Glutamatergic neuron (in vitro differentiated cells): Measurements from ENCODE around the gene MSI2. TPM values are rescaled to one million over a fixed set of nuclear protein-coding genes. Genes with fewer than 3 reads are reported as not detected.

Source experiments
- DNase-seq: peaks from one replicate; pipeline ENCODE4 v3.0.0; 2022
- H3K27ac Mint-ChIP-seq: one replicate; pipeline ENCODE4 v1.8.0; 2020; ENCODE audit warnings: mild to moderate bottlenecking, mixed read lengths, inconsistent platforms; ENCODE audit not compliant: unreplicated experiment
- H3K27me3 Mint-ChIP-seq: one replicate; pipeline ENCODE4 v1.8.0; 2020; ENCODE audit warnings: mild to moderate bottlenecking, moderate library complexity, mixed read lengths, inconsistent platforms; ENCODE audit not compliant: unreplicated experiment
- H3K36me3 Mint-ChIP-seq: one replicate; pipeline ENCODE4 v1.8.0; 2020; ENCODE audit warnings: mild to moderate bottlenecking, mixed read lengths, inconsistent platforms; ENCODE audit not compliant: unreplicated experiment
- H3K4me1 Mint-ChIP-seq: one replicate; pipeline ENCODE4 v1.8.0; 2020; ENCODE audit warnings: mild to moderate bottlenecking, low read depth, mixed read lengths, inconsistent platforms; ENCODE audit not compliant: unreplicated experiment
- H3K4me3 Mint-ChIP-seq: one replicate; pipeline ENCODE4 v1.8.0; 2020; ENCODE audit warnings: mild to moderate bottlenecking, mixed read lengths, inconsistent platforms; ENCODE audit not compliant: unreplicated experiment
- H3K9me3 Mint-ChIP-seq: one replicate; pipeline ENCODE4 v1.8.0; 2020; ENCODE audit warnings: mild to moderate bottlenecking, moderate library complexity, mixed read lengths, inconsistent platforms; ENCODE audit not compliant: unreplicated experiment
- total RNA-seq: library from RNA; stranded (reverse); fragmentation: NEBNext Ultra II Directional; extraction: Animal tissue kit (Norgen Biotek cat#: 25700); gene quantifications from one replicate; pipeline ENCODE4 v1.2.1, GENCODE V29; 2021; ENCODE audit not compliant: unreplicated experiment
- TF ChIP-seq, protein P1 (sequence below): fragments of 200-600 bp; sonication (generic); IDR thresholded peaks from one replicate; pipeline ENCODE4 v1.5.0; 2021; ENCODE audit not compliant: partially characterized antibody, unreplicated experiment

MSI2 gene
- total RNA-seq, 1 donor from 2014 or later = 141 TPM

DNA sequence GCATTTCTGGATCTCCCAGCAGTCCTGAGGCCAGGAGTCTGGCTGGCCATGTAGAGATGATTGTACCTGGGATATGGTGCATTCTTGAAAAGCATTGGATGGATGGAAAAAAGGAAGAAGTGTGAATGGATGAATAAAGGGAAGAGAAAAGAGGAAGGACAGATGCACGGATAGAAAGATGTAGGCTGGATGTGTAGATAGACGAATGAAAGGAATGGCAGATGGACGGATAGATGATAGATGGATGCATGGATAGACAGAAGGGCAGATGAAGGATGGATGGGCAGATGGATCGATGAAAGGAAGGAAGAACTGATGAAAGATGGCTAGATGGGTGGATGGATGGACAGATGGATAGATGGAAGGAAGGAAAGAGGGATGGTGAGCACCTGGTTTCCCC, 210.9 kb downstream of the MSI2 start:
- no peak for DNase-seq
- peaks cover 44% of the 10 kb centered on the region for H3K4me1 Mint-ChIP-seq
- H3K27me3 Mint-ChIP-seq = peaks cover 8% of the 10 kb centered on the region
- TF ChIP-seq, protein P1, sequence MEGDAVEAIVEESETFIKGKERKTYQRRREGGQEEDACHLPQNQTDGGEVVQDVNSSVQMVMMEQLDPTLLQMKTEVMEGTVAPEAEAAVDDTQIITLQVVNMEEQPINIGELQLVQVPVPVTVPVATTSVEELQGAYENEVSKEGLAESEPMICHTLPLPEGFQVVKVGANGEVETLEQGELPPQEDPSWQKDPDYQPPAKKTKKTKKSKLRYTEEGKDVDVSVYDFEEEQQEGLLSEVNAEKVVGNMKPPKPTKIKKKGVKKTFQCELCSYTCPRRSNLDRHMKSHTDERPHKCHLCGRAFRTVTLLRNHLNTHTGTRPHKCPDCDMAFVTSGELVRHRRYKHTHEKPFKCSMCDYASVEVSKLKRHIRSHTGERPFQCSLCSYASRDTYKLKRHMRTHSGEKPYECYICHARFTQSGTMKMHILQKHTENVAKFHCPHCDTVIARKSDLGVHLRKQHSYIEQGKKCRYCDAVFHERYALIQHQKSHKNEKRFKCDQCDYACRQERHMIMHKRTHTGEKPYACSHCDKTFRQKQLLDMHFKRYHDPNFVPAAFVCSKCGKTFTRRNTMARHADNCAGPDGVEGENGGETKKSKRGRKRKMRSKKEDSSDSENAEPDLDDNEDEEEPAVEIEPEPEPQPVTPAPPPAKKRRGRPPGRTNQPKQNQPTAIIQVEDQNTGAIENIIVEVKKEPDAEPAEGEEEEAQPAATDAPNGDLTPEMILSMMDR = no peak
- H3K27ac Mint-ChIP-seq = peak overlapping the region; percentile 45
- peak overlapping the region; percentile 35 for H3K4me3 Mint-ChIP-seq
- H3K9me3 Mint-ChIP-seq = peaks cover 4% of the 10 kb centered on the region
- no peaks in the 10 kb centered on the region for H3K36me3 Mint-ChIP-seq

DNA sequence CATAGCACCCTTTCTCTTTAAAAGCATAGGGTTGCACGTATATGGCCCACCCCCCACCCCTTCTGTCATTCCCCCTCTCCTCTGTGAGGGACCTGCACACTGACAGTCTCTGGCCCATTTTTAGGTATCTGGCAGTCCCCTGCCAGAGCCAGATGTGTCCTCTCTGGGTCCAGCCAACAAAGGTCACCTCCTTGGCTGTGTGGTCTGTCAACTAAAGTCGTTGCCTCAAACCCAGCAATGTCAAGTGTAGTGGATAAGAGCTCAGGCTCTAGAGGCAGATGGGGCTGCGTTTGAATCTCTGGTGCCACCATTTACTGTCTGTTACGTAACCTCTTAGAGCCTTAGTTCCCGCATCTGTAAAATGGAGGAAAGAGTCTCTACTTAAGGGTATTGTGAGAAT, 211.5 kb downstream of the MSI2 start:
- H3K36me3 Mint-ChIP-seq = no peaks in the 10 kb centered on the region
- DNase-seq = no peak
- peaks cover 46% of the 10 kb centered on the region for H3K4me1 Mint-ChIP-seq
- H3K27me3 Mint-ChIP-seq = peaks cover 8% of the 10 kb centered on the region
- TF ChIP-seq, protein P1 = no peak
- H3K9me3 Mint-ChIP-seq = peaks cover 7% of the 10 kb centered on the region
- H3K4me3 Mint-ChIP-seq = no peak overlapping the region
- H3K27ac Mint-ChIP-seq = no peak overlapping the region

DNA sequence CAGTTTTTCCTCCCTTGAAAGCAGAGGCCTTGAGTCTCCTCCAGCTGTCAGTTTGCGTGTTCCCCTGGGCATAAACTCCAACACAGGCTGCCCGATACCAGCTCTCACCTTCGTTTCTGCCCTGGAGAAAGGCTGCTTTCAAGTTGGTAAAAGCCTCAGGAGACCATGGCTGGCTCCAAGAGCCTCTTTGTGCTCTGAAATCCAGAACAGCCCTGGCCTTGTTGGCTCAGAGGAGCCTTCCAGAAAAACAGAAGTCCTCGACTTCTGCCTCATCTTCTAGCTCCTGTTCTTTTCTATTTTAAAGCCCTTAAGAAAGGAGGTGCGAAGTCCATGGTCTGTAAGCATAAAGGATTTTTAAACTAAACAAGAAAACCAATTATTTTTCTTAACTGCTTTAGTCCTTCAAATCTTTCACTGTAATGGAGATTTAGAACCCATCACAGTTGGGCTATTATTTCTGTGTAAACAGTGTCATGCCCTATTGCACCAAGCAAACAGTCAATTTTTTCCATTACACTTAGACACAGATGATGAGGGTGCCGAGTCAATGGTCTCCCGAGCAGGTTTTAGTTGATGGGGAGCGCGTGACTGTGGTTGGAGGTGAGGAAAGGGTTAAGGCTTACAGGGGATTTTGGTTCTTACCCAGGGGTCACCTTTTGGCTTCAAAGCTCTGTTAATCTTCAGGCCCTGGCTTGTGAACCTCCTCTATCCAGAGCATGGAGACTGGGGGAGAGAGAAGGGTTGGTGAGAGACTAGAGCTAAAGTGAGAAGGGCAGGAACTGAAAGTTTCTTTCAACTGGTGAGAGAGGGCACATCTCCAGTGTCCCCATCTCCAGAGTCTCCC, 212.8 kb downstream of the MSI2 start:
- peaks cover 8% of the 10 kb centered on the region for H3K27me3 Mint-ChIP-seq
- DNase-seq = no peak
- H3K4me3 Mint-ChIP-seq = no peak overlapping the region
- H3K9me3 Mint-ChIP-seq = peaks cover 9% of the 10 kb centered on the region
- H3K27ac Mint-ChIP-seq = peak overlapping the region; percentile 90
- peaks cover 47% of the 10 kb centered on the region for H3K4me1 Mint-ChIP-seq
- TF ChIP-seq, protein P1 = no peak
- H3K36me3 Mint-ChIP-seq = no peaks in the 10 kb centered on the region

DNA sequence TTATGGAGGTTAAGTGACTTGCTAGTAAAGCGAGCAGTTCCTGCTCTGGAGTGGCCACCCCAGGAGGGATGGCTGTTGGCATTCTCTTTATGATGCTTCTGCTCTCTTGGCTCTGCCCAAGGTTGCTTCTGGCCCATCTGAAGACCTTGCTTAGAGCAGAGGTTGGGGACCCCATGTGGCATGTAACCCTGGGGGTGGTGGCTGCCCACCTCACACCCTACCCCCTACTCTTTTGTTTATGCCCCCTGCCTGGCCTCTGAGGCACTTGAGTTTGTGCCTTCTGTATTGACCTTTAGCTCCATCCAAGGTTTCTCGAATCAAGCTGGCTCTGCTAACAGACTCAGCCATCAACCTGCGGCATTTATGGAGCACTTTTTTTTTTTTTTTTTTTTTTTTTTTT, 214.6 kb downstream of the MSI2 start:
- TF ChIP-seq, protein P1 = no peak
- peaks cover 10% of the 10 kb centered on the region for H3K27me3 Mint-ChIP-seq
- H3K27ac Mint-ChIP-seq = no peak overlapping the region
- H3K4me1 Mint-ChIP-seq = peaks cover 53% of the 10 kb centered on the region
- H3K9me3 Mint-ChIP-seq = peaks cover 14% of the 10 kb centered on the region
- no peak for DNase-seq
- H3K36me3 Mint-ChIP-seq = no peaks in the 10 kb centered on the region
- H3K4me3 Mint-ChIP-seq = no peak overlapping the region

DNA sequence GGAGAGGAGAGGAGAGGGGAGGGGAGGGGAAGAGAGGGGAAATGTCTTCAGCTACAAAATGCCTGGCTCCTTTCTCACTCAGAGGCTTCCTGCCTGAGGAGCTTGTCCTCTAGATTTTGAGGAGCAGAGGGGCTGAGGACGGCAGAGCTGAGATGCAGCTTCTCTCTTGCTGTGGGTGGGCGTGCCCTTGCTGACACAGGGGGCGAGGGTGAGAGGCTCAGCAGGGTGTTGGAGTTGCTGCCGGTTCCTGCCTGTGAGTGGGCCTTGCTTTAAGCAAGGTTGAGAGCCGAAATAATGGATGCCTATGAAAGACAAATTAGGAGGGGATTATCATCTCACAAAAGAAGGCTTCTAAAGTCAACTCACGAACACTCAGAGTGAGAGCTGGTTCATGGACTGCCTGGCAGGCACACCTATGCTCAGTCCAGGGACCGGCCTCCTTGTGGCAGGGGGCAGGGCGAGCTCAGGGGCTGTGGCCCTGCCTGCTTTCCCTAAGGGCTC, 215.6 kb downstream of the MSI2 start:
- H3K4me3 Mint-ChIP-seq = no peak overlapping the region
- peak overlapping the region; percentile 38 for H3K27ac Mint-ChIP-seq
- DNase-seq = no peak
- peaks cover 54% of the 10 kb centered on the region for H3K4me1 Mint-ChIP-seq
- TF ChIP-seq, protein P1 = no peak
- H3K27me3 Mint-ChIP-seq = peaks cover 6% of the 10 kb centered on the region
- H3K9me3 Mint-ChIP-seq = peaks cover 14% of the 10 kb centered on the region
- no peaks in the 10 kb centered on the region for H3K36me3 Mint-ChIP-seq
